Ramos (cell line): ENCODE measurements around the gene DOCK10.

Source experiments
- in situ Hi-C: fragments of 300-500 bp; cut with MboI; formaldehyde crosslinking; loops from one replicate; pipeline ENCODE4 v1.14.3; 2022; ENCODE audit warnings: low sequenced_read_pairs; ENCODE audit not compliant: unreplicated experiment

The DOCK10 gene

DNA sequence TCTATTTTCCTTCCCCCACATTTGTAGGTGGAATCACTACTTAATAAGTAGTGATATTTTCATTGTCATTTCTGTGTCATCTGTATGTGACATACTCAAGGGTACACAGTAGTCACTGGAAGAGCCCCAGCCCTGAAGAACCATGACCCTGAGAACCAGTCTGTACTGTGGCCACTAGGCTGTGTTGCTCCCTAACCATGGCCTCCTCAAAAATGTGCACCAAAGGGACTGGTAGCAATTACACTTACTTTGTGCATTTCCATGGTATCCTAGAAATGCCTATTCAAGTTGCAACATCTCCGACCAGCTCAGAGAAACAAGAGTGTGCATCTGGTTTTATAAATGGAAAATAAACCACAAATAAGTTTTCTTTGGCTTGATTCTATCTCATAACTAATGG is 155.1 kb downstream of the DOCK10 start:
- in situ Hi-C loops: no loop called here

GRCh38 chr2:224885836-224886547 is 156.3 kb downstream of the DOCK10 start:
- in situ Hi-C loops: no loop called here

DNA sequence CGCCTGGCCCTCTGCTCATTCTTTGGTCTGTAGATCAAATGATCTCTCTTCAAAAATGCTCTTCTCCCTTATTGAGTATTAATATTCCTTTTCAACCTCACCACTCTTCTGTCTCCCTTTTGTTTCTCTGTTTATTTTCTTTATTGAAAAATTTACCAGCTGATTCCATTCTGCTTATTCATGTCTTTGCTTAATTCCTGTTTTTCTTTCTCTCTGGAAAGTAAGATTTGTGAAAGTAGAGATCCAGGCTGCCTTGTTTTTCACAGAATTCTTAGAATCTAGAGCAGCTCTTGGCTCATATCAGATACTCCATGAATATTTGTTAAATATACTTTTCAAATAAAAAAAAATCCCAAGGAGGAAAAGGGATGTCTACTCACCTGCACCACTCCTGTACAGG is 157.0 kb downstream of the DOCK10 start:
- in situ Hi-C loops: no loop called here

DNA sequence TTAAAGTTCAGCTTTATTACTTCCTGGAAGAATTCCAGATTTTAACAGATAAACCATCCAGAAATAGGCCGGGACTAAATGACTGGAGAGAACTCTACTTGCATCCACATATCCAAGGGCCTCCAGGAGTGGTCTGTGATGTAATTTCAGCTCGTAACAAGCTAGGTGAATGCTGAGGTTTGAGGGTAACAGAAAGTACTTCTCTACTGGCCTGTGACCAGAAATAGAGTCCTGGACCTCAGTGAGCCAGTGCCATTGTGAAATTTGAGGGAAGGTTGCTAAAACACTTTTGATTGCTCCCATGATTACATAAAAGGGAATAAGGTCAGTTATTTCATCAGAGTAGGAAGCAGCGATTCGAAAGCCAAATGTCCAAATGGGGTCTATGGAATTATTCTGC is 158.1 kb downstream of the DOCK10 start:
- in situ Hi-C loops: no loop called here

GRCh38 chr2:224883700-224884099 is 158.6 kb downstream of the DOCK10 start:
- in situ Hi-C loops: no loop called here

GRCh38 chr2:224883172-224883516 is 159.1 kb downstream of the DOCK10 start:
- in situ Hi-C loops: no loop called here

DNA sequence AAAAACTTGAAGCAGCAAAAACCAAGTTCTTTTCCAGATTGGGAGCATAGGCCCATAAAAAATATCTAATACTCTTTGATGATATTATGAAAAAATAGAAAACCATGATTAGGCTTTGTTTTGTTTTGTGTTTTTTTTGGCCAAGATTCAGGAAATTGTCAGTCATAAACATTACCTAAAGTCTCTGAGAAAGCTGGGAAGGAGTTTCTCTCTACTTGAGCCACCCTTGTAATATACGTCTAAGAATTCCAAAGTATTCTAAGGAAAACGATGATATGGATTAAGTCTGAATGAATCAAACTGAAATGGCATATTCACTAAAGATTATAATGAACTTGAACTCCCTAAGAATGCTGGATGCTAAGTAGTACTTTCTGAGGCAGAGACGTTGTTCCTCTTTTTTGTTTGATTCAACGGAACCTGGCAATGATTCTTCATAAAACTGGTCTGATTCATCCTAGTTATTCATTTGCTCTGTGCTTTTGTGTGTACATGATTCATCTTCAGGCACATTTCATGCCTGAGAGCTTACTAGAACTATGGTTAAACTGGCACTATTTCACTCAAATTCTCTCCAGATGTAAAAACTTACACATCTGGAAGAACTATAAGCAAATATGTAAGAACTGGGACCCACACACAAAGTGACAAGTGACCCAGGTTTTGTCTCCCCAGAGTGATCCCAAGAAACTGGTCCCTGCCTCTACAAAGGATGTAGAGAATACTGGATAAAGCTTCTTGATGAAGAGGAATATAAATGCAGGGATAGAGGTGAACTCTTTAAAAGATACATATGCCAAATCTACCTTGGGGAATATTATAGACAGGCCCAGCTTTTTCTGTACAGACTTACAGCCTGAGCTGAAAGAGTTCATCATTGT is 159.7 kb downstream of the DOCK10 start:
- in situ Hi-C loops: no loop called here

- in situ Hi-C loops: no loop called here
Observed at GRCh38 chr2:224881846-224882245, 160.4 kb downstream of the DOCK10 start.

- in situ Hi-C loops: no loop called here
Observed at GRCh38 chr2:224876522-224876921, 165.7 kb downstream of the DOCK10 start.

DNA sequence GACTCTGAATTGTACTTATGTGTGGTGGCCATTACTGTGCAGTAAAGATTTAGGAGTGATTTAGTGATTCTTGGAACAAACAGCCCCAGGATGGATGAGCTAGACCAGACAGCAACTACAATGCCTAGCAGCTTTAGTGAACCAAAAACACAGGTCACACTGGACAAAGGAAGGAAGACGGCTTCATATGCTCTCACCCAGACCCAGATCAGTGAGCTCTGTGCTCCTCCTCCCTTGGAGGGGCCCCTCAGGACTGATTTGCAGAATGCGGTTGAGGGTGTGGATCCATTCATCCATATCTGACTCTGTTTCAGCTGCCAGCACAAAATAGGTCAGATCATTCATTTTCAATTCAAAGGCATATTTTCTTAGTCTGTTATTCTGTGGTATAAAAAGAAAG is 166.4 kb downstream of the DOCK10 start:
- in situ Hi-C loops: no loop called here

- in situ Hi-C loops: no loop called here
Observed at GRCh38 chr2:224875153-224875552, 167.1 kb downstream of the DOCK10 start.

GRCh38 chr2:224871813-224872212 is 170.5 kb downstream of the DOCK10 start:
- in situ Hi-C loops: no loop called here

DNA sequence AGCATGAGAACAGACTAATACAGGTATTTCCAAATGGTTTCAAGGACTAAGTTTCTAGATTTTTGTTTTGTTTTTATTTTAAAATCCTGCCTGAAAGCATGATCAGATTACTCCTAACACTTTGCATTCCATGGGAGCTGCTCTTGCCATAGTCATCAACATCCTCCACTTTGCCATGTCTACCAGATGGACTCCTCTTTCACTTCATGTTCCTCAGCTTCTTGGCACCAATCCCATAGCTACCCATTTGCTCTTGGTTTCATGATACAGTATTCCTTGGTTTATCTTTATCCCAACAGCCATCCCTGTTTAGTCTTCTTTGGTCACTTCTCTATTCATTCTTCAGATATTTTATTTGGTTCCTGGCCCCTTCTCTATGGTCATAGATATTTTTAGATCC is 171.9 kb downstream of the DOCK10 start:
- in situ Hi-C loops: no loop called here

GRCh38 chr2:224869601-224870233 is 172.6 kb downstream of the DOCK10 start:
- in situ Hi-C loops: no loop called here

GRCh38 chr2:224865016-224865415 is 177.3 kb downstream of the DOCK10 start:
- in situ Hi-C loops: no loop called here

GRCh38 chr2:224861266-224861665 is 181.0 kb downstream of the DOCK10 start:
- in situ Hi-C loops: no loop called here

- in situ Hi-C loops: no loop called here
Observed at GRCh38 chr2:224860786-224861185, 181.5 kb downstream of the DOCK10 start.

DNA sequence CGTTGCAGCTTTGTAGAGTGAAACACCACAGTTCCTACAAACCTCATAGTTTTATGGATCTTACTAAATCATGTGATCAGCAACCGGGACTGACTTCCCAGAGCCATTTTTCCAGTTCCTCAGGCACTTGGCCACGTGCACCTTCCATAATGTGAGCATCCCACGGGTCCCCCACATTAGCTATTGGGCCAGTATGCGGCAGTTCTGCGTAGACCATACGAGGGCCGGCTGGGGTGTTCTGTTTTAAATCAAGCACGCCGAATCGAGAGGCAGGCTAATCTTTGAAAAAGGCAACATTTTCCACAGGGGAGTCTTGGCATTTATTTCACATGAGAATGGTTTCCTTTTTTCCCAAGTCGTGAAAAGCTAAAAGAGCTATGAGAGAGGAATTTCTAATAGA is 190.5 kb downstream of the DOCK10 start:
- in situ Hi-C loops: no loop called here

DNA sequence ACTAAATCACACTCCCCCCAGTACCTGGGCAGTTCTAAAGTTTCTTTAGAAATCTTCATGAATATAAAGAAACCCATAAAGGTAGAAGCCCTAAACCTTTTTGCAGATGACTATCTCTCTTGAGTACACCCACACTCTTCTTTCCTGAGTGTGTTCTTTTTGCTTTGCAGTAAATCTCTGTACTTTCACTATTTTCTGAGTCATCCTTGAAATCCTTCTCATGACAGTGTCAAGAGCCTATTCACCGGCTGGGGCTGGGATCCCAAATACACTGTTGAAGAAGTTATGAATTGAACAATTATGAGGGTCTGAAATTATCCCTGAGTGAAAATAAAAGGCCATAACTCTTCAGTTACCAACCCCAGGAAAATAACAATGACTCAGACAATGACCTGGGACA is 192.2 kb downstream of the DOCK10 start:
- in situ Hi-C loops: no loop called here

DNA sequence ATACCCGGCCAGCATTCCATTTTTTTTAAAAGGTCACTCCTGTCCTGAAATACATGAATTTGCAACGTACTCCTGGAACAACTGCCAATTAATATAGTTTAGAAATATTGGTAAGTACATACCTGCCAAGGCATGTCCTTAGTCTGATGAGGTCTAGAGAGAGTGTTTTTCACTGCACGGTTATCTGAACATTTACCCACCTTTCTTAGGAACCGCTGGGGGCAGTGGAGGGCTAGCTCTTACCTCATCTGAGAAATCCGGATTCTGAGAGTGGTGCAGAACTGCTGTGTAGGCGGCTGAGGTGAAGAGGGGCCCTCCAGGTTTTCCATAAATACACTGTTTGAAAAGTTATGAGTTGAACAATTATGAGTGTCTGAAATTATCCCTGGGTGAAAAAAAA is 193.0 kb downstream of the DOCK10 start:
- in situ Hi-C loops: no loop called here
